ENCODE results near the gene FBXW4.

GRCh38 chr10:101631821-101632475 is 63.0 kb downstream of the FBXW4 start:
- no peak for TF ChIP-seq POLR2A (IDR thresholded peaks at IDR 0.05)
- no peak for TF ChIP-seq CTCF (IDR thresholded peaks at IDR 0.05)

Measured in uterus (tissue), 2 donors.